Measurements from ENCODE around the gene LILRA5. TPM values are rescaled to one million over a fixed set of nuclear protein-coding genes. Genes with fewer than 3 reads are reported as not detected.
A peak's percentile ranks its signal among the peaks of the same experiment; 100 is the strongest.
"Not testable (repeated sequence)": the region's sequence is repeated elsewhere in the genome, so short reads cannot be mapped to it uniquely, and the experiment has no call there.

The LILRA5 gene
- total RNA-seq, 2 donors from 2014 or later = 1.1 to 3.5 TPM

GRCh38 chr19:54307389-54308020, 5.5 kb downstream of the LILRA5 start:
- peaks cover 14% of the 10 kb centered on the region for H3K4me1 Mint-ChIP-seq
- no peak for ATAC-seq
- H3K36me3 Mint-ChIP-seq (ENCODE audit: low read depth) = no peaks in the 10 kb centered on the region
- H3K4me3 Mint-ChIP-seq = no peak overlapping the region
- H3K9me3 ChIP-seq (ENCODE audit: control insufficient read depth, low read length, poor library complexity, severe bottlenecking) = no peaks in the 10 kb centered on the region
- H3K27me3 Mint-ChIP-seq = peaks cover 25% of the 10 kb centered on the region
- H3K27ac Mint-ChIP-seq = no peak overlapping the region
- DNase-seq = no peak

GRCh38 chr19:54305141-54305540, 7.8 kb downstream of the LILRA5 start:
- no peak for ATAC-seq
- no peak overlapping the region for H3K4me3 Mint-ChIP-seq
- H3K36me3 Mint-ChIP-seq (ENCODE audit: low read depth) = no peaks in the 10 kb centered on the region
- H3K4me1 Mint-ChIP-seq = peaks cover 12% of the 10 kb centered on the region
- no peak overlapping the region for H3K27ac Mint-ChIP-seq
- no peaks in the 10 kb centered on the region for H3K9me3 ChIP-seq (ENCODE audit: control insufficient read depth, low read length, poor library complexity, severe bottlenecking)
- DNase-seq = no peak
- peaks cover 17% of the 10 kb centered on the region for H3K27me3 Mint-ChIP-seq

GRCh38 chr19:54302257-54302656, 10.7 kb downstream of the LILRA5 start:
- no peaks in the 10 kb centered on the region for H3K36me3 Mint-ChIP-seq (ENCODE audit: low read depth)
- peaks cover 19% of the 10 kb centered on the region for H3K27me3 Mint-ChIP-seq
- no peak overlapping the region for H3K4me3 Mint-ChIP-seq
- no peaks in the 10 kb centered on the region for H3K9me3 ChIP-seq (ENCODE audit: control insufficient read depth, low read length, poor library complexity, severe bottlenecking)
- H3K4me1 Mint-ChIP-seq = peaks cover 10% of the 10 kb centered on the region
- ATAC-seq (no peak), DNase-seq (no peak)
- no peak overlapping the region for H3K27ac Mint-ChIP-seq

- no peak for ATAC-seq
- H3K9me3 ChIP-seq (ENCODE audit: control insufficient read depth, low read length, poor library complexity, severe bottlenecking) = no peaks in the 10 kb centered on the region
- Mint-ChIP-seq H3K27ac (no peak overlapping the region), H3K4me3 (no peak overlapping the region), H3K4me1 (peaks cover 5% of the 10 kb centered on the region), H3K36me3 (ENCODE audit: low read depth) (no peaks in the 10 kb centered on the region), H3K27me3 (peaks cover 21% of the 10 kb centered on the region)
- no peak for DNase-seq
Measured at GRCh38 chr19:54299515-54299914, 13.5 kb downstream of the LILRA5 start.

GRCh38 chr19:54299126-54299498, 13.9 kb downstream of the LILRA5 start:
- Mint-ChIP-seq H3K27me3 (peaks cover 26% of the 10 kb centered on the region), H3K36me3 (ENCODE audit: low read depth) (no peaks in the 10 kb centered on the region), H3K4me3 (no peak overlapping the region), H3K4me1 (peaks cover 2% of the 10 kb centered on the region), H3K27ac (no peak overlapping the region)
- DNase-seq (no peak), ATAC-seq (no peak)
- H3K9me3 ChIP-seq (ENCODE audit: control insufficient read depth, low read length, poor library complexity, severe bottlenecking) = no peaks in the 10 kb centered on the region

GRCh38 chr19:54298357-54299125, 14.4 kb downstream of the LILRA5 start:
- Mint-ChIP-seq H3K27ac (no peak overlapping the region), H3K4me3 (no peak overlapping the region), H3K27me3 (peaks cover 30% of the 10 kb centered on the region), H3K4me1 (no peaks in the 10 kb centered on the region), H3K36me3 (ENCODE audit: low read depth) (peaks cover under 1% of the 10 kb centered on the region)
- DNase-seq (no peak), ATAC-seq (no peak)
- no peaks in the 10 kb centered on the region for H3K9me3 ChIP-seq (ENCODE audit: control insufficient read depth, low read length, poor library complexity, severe bottlenecking)

- DNase-seq (no peak), ATAC-seq (no peak)
- no peaks in the 10 kb centered on the region for H3K9me3 ChIP-seq (ENCODE audit: control insufficient read depth, low read length, poor library complexity, severe bottlenecking)
- Mint-ChIP-seq H3K36me3 (ENCODE audit: low read depth) (peaks cover 5% of the 10 kb centered on the region), H3K27me3 (peaks cover 37% of the 10 kb centered on the region), H3K27ac (no peak overlapping the region), H3K4me1 (no peaks in the 10 kb centered on the region), H3K4me3 (no peak overlapping the region)
Measured at GRCh38 chr19:54297759-54298305, 15.1 kb downstream of the LILRA5 start.

- H3K4me3 Mint-ChIP-seq = no peak overlapping the region
- peaks cover 34% of the 10 kb centered on the region for H3K27me3 Mint-ChIP-seq
- ATAC-seq = no peak
- H3K27ac Mint-ChIP-seq = no peak overlapping the region
- peaks cover 5% of the 10 kb centered on the region for H3K36me3 Mint-ChIP-seq (ENCODE audit: low read depth)
- no peaks in the 10 kb centered on the region for H3K9me3 ChIP-seq (ENCODE audit: control insufficient read depth, low read length, poor library complexity, severe bottlenecking)
- no peaks in the 10 kb centered on the region for H3K4me1 Mint-ChIP-seq
- no peak for DNase-seq
Measured at GRCh38 chr19:54294539-54294938, 18.4 kb downstream of the LILRA5 start.

- not testable (repeated sequence) for H3K27ac Mint-ChIP-seq; H3K4me1 Mint-ChIP-seq; ATAC-seq; H3K36me3 Mint-ChIP-seq (ENCODE audit: low read depth); DNase-seq; H3K4me3 Mint-ChIP-seq; H3K9me3 ChIP-seq (ENCODE audit: control insufficient read depth, low read length, poor library complexity, severe bottlenecking)
- H3K27me3 Mint-ChIP-seq = peaks cover 53% of the 10 kb centered on the region
Measured at GRCh38 chr19:54289160-54289559, 23.8 kb downstream of the LILRA5 start.

GRCh38 chr19:54287456-54287855, 25.5 kb downstream of the LILRA5 start:
- Mint-ChIP-seq H3K36me3 (ENCODE audit: low read depth) (peaks cover 6% of the 10 kb centered on the region), H3K27ac (no peak overlapping the region), H3K4me1 (peaks cover 7% of the 10 kb centered on the region), H3K4me3 (no peak overlapping the region), H3K27me3 (peaks cover 57% of the 10 kb centered on the region)
- DNase-seq = no peak
- no peaks in the 10 kb centered on the region for H3K9me3 ChIP-seq (ENCODE audit: control insufficient read depth, low read length, poor library complexity, severe bottlenecking)
- no peak for ATAC-seq

GRCh38 chr19:54286283-54286682, 26.7 kb downstream of the LILRA5 start:
- H3K36me3 Mint-ChIP-seq (ENCODE audit: low read depth); H3K4me3 Mint-ChIP-seq; H3K9me3 ChIP-seq (ENCODE audit: control insufficient read depth, low read length, poor library complexity, severe bottlenecking); H3K27ac Mint-ChIP-seq; DNase-seq; ATAC-seq: not testable (repeated sequence)
- peaks cover 11% of the 10 kb centered on the region for H3K4me1 Mint-ChIP-seq
- peaks cover 67% of the 10 kb centered on the region for H3K27me3 Mint-ChIP-seq

- not testable (repeated sequence) for H3K36me3 Mint-ChIP-seq (ENCODE audit: low read depth); H3K4me3 Mint-ChIP-seq; H3K9me3 ChIP-seq (ENCODE audit: control insufficient read depth, low read length, poor library complexity, severe bottlenecking); DNase-seq; H3K27ac Mint-ChIP-seq
- peaks cover 13% of the 10 kb centered on the region for H3K4me1 Mint-ChIP-seq
- H3K27me3 Mint-ChIP-seq = peaks cover 72% of the 10 kb centered on the region
- ATAC-seq = peak; percentile 67
Measured at GRCh38 chr19:54285427-54286056, 27.4 kb downstream of the LILRA5 start.

GRCh38 chr19:54282686-54283470, 30.1 kb downstream of the LILRA5 start:
- H3K9me3 ChIP-seq (ENCODE audit: control insufficient read depth, low read length, poor library complexity, severe bottlenecking) = no peaks in the 10 kb centered on the region
- peaks cover 77% of the 10 kb centered on the region for H3K27me3 Mint-ChIP-seq
- peaks cover 11% of the 10 kb centered on the region for H3K4me1 Mint-ChIP-seq
- no peak overlapping the region for H3K4me3 Mint-ChIP-seq
- no peak overlapping the region for H3K27ac Mint-ChIP-seq
- DNase-seq (no peak), ATAC-seq (no peak)
- H3K36me3 Mint-ChIP-seq (ENCODE audit: low read depth) = peaks cover 6% of the 10 kb centered on the region

Data from T-helper 17 cell (primary cell).